Adipocyte (in vitro differentiated cells): ENCODE results near the gene SH3RF1.

Source experiments
- DNase-seq: peaks from one replicate; pipeline ENCODE4 v3.0.0-alpha.2; 2015; ENCODE audit warnings: low read depth
- H3K27me3 ChIP-seq: replicated peaks from 2 replicates; pipeline ENCODE4 v1.7.0; 2013; ENCODE audit warnings: mild to moderate bottlenecking, low read length, moderate library complexity; ENCODE audit not compliant: control insufficient read depth, insufficient read depth
- H3K36me3 ChIP-seq: 2 replicates; pipeline ENCODE4 v1.7.0; 2013; ENCODE audit warnings: low read length, mild to moderate bottlenecking, moderate library complexity; ENCODE audit not compliant: control insufficient read depth, insufficient read depth, severe bottlenecking
- H3K4me1 ChIP-seq: 2 replicates; pipeline ENCODE4 v1.7.0; 2013; ENCODE audit warnings: mild to moderate bottlenecking, low read length, moderate library complexity; ENCODE audit not compliant: control insufficient read depth, insufficient read depth
- H3K4me3 ChIP-seq: 2 replicates; pipeline ENCODE4 v1.7.0; 2013; ENCODE audit warnings: mild to moderate bottlenecking, low read length, moderate library complexity
- H3K9ac ChIP-seq: 2 replicates; pipeline ENCODE4 v1.7.0; 2013; ENCODE audit warnings: mild to moderate bottlenecking, low read length, moderate library complexity
- H3K9me3 ChIP-seq: 2 replicates; pipeline ENCODE4 v1.7.0; 2013; ENCODE audit warnings: mild to moderate bottlenecking, low read length, moderate library complexity; ENCODE audit not compliant: control insufficient read depth

SH3RF1 gene

GRCh38 chr4:169094656-169095231 lies 176.0 kb downstream of the SH3RF1 start:
- DNase-seq = peak; percentile 34
- Histone ChIP-seq H3K9ac (no peak overlapping the region), H3K9me3 (peaks cover 9% of the 10 kb centered on the region), H3K36me3 (peaks cover 64% of the 10 kb centered on the region), H3K27me3 (no peaks in the 10 kb centered on the region), H3K4me3 (no peak overlapping the region), H3K4me1 (peaks cover 29% of the 10 kb centered on the region)

GRCh38 chr4:169092889-169093522 lies 177.8 kb downstream of the SH3RF1 start:
- Histone ChIP-seq H3K4me3 (no peak overlapping the region), H3K9me3 (peaks cover 9% of the 10 kb centered on the region), H3K4me1 (peaks cover 12% of the 10 kb centered on the region), H3K27me3 (no peaks in the 10 kb centered on the region), H3K36me3 (peaks cover 55% of the 10 kb centered on the region), H3K9ac (no peak overlapping the region)
- no peak for DNase-seq

GRCh38 chr4:169090484-169091215 lies 180.1 kb downstream of the SH3RF1 start:
- Histone ChIP-seq H3K36me3 (peaks cover 42% of the 10 kb centered on the region), H3K4me3 (peak overlapping the region; percentile 6), H3K27me3 (no peaks in the 10 kb centered on the region), H3K9ac (no peak overlapping the region), H3K9me3 (peaks cover 9% of the 10 kb centered on the region), H3K4me1 (peaks cover 12% of the 10 kb centered on the region)
- no peak for DNase-seq

GRCh38 chr4:169089004-169089403 lies 181.8 kb downstream of the SH3RF1 start:
- no peaks in the 10 kb centered on the region for H3K27me3 ChIP-seq
- peaks cover 9% of the 10 kb centered on the region for H3K9me3 ChIP-seq
- no peak overlapping the region for H3K4me3 ChIP-seq
- peaks cover 43% of the 10 kb centered on the region for H3K36me3 ChIP-seq
- no peak overlapping the region for H3K9ac ChIP-seq
- peaks cover 2% of the 10 kb centered on the region for H3K4me1 ChIP-seq
- DNase-seq = no peak

- Histone ChIP-seq H3K4me3 (no peak overlapping the region), H3K9ac (no peak overlapping the region), H3K27me3 (no peaks in the 10 kb centered on the region), H3K4me1 (peaks cover 19% of the 10 kb centered on the region), H3K9me3 (no peaks in the 10 kb centered on the region), H3K36me3 (peaks cover 20% of the 10 kb centered on the region)
- DNase-seq = no peak
Measured at GRCh38 chr4:169084954-169085353, 185.8 kb downstream of the SH3RF1 start.

GRCh38 chr4:169080981-169081380 lies 189.8 kb downstream of the SH3RF1 start:
- H3K4me3 ChIP-seq = peak overlapping the region; percentile 60
- no peaks in the 10 kb centered on the region for H3K27me3 ChIP-seq
- peaks cover 24% of the 10 kb centered on the region for H3K4me1 ChIP-seq
- peaks cover 13% of the 10 kb centered on the region for H3K36me3 ChIP-seq
- no peaks in the 10 kb centered on the region for H3K9me3 ChIP-seq
- H3K9ac ChIP-seq = peak overlapping the region; percentile 73
- DNase-seq = peak; percentile 87

- peak; percentile 87 for DNase-seq
- peaks cover 7% of the 10 kb centered on the region for H3K36me3 ChIP-seq
- H3K4me1 ChIP-seq = peaks cover 24% of the 10 kb centered on the region
- no peaks in the 10 kb centered on the region for H3K27me3 ChIP-seq
- peak overlapping the region; percentile 73 for H3K9ac ChIP-seq
- H3K4me3 ChIP-seq = peak overlapping the region; percentile 60
- H3K9me3 ChIP-seq = no peaks in the 10 kb centered on the region
Measured at GRCh38 chr4:169079942-169080827, 190.6 kb downstream of the SH3RF1 start.

GRCh38 chr4:169074117-169074516 lies 196.6 kb downstream of the SH3RF1 start:
- H3K27me3 ChIP-seq = no peaks in the 10 kb centered on the region
- H3K36me3 ChIP-seq = no peaks in the 10 kb centered on the region
- no peak overlapping the region for H3K9ac ChIP-seq
- no peak for DNase-seq
- H3K9me3 ChIP-seq = no peaks in the 10 kb centered on the region
- no peak overlapping the region for H3K4me3 ChIP-seq
- peaks cover 14% of the 10 kb centered on the region for H3K4me1 ChIP-seq

GRCh38 chr4:169071747-169072146 lies 199.0 kb downstream of the SH3RF1 start:
- H3K36me3 ChIP-seq = no peaks in the 10 kb centered on the region

GRCh38 chr4:169070895-169071218 lies 199.9 kb downstream of the SH3RF1 start:
- Histone ChIP-seq H3K4me1 (peaks cover 21% of the 10 kb centered on the region), H3K36me3 (no peaks in the 10 kb centered on the region), H3K9ac (no peak overlapping the region), H3K27me3 (no peaks in the 10 kb centered on the region), H3K9me3 (no peaks in the 10 kb centered on the region), H3K4me3 (no peak overlapping the region)
- peak; percentile 60 for DNase-seq

More at GRCh38 chr4:169071747-169072146, 199.0 kb downstream of the SH3RF1 start:
- no peaks in the 10 kb centered on the region for H3K9me3 ChIP-seq
- no peaks in the 10 kb centered on the region for H3K27me3 ChIP-seq
- no peak for DNase-seq
- no peak overlapping the region for H3K9ac ChIP-seq
- no peak overlapping the region for H3K4me3 ChIP-seq
- peaks cover 21% of the 10 kb centered on the region for H3K4me1 ChIP-seq
